Measurements from ENCODE around the gene PINLYP.
"Not testable (repeated sequence)": the region's sequence is repeated elsewhere in the genome, so short reads cannot be mapped to it uniquely, and the experiment has no call there.

PINLYP gene

DNA sequence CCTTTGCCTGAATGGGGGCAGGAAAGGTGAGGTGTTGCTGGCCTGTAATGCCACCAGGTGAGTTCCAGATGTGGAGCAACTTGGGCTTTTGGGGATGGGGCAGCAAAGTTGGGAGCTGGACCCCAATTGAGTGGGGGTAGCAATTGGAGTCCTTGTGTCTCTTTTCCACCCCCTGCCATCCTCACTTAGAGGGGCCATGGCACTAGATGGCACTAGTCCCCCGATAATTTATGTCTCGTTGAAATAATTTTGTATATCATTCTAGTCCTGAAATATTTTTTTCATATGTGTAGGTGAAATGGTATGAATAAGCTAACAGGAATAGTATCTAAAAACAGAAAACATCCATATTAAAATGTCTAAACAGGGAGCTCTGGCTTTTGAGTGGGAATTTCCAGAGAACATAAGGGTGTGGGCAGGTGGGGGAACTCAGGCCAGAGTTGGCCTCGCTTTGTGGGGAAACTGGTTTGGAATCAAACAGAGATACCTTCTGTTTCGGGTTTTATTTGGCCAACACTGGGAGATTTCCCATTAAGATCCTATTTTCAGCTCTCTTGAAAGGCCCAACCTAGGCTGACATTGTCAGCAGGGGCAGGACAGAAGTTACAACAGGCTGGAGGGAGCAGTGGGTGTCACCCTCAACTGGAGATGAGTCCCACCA is 24.2 kb downstream of the PINLYP start:
- no peaks in the 10 kb centered on the region for H3K9me3 Mint-ChIP-seq
- H3K4me3 Mint-ChIP-seq = no peak overlapping the region
- peaks cover 20% of the 10 kb centered on the region for H3K36me3 Mint-ChIP-seq (ENCODE audit: low read depth)
- peaks cover 28% of the 10 kb centered on the region for H3K4me1 Mint-ChIP-seq (ENCODE audit: low read depth)
- peak overlapping the region; percentile 26 for H3K27ac Mint-ChIP-seq
- H3K27me3 Mint-ChIP-seq = no peaks in the 10 kb centered on the region

DNA sequence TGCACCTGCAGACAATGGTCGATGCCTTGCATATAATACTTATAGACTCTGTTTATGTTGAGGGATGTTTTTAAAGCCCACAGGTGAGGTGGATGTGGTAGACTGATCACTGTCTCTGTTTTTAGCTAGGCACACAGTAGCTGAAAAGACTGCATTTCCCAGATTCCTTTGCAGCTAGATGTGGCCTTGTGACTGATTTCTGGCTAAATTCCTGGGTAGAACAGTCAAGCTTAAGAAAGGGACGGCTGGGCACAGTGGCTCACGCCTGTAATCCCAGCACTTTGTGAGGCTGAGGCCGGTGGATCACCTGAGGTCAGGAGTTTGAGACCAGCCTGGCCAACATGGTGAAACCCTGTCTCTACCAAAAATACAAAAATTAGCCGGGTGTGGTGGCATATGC is 24.7 kb downstream of the PINLYP start:
- not testable (repeated sequence) for H3K27me3 Mint-ChIP-seq, H3K4me3 Mint-ChIP-seq, H3K9me3 Mint-ChIP-seq
- Mint-ChIP-seq H3K36me3 (ENCODE audit: low read depth) (peaks cover 20% of the 10 kb centered on the region), H3K27ac (peak overlapping the region; percentile 26), H3K4me1 (ENCODE audit: low read depth) (peaks cover 28% of the 10 kb centered on the region)

DNA sequence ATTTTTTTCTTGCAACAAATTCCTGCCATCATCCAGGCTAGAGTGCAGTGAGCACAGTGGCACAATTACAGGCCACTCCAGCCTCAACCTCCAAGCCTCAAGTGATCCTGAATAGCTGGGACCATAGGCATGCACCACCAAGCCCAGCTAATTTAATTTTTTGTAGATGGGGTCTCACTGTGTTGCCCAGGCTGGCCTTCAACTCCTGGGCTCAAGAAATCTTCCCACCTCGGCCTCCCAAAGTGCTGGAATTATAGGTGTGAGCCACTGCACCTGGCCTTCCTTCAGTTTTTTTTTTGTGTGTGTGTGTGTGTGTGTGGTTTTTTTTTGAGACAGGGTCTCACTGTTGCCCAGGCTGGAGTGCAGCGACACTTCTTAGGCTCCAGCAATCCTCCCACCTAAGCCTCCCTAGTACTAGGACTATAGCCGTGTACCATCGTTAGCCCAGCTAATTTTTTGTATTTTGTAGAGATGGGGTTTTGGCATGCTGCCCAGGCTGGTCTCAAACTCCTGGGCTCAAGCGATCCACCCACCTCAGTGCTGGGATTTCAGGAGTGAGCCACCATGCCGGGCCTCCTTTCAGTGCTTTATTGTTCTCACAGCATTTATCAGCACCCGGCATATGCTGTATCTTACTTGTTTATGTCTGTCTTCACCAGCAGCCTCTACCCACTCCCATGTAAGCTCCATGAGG is 30.4 kb downstream of the PINLYP start:
- no peak overlapping the region for H3K4me3 Mint-ChIP-seq
- no peaks in the 10 kb centered on the region for H3K9me3 Mint-ChIP-seq
- peaks cover 19% of the 10 kb centered on the region for H3K4me1 Mint-ChIP-seq (ENCODE audit: low read depth)
- peaks cover 11% of the 10 kb centered on the region for H3K36me3 Mint-ChIP-seq (ENCODE audit: low read depth)
- H3K27me3 Mint-ChIP-seq = no peaks in the 10 kb centered on the region
- no peak overlapping the region for H3K27ac Mint-ChIP-seq

DNA sequence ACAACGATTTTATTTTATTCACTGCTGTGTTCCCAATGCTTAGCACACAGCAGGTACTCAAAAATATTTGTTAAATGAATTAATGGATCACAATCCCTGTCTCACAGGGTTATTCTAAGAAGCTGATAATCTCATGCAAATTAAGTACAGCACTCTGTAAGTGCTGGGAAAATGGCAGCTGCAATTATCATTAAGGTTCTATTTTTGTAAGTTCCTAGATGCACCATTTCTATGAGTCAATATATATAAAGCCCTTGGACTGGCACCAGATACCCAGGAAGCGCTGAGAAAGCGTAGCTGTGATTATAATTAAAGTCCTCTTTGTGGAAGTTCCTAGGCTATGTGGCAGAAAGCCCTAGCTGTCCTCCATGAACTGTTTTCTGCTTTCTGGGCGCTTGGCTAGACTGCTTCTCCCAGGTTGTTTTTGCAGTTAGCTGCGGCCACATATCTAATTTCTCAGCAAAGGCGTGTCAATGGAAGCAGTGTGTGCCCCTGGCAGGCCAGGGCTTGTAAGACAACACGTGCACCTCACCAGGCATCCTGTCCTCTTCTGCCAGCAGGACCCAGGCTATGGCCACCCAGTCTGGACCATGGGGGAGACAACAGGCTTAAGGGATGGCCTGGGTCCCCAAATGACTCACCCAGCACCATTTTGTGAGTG is 31.1 kb downstream of the PINLYP start:
- Mint-ChIP-seq H3K36me3 (ENCODE audit: low read depth) (peaks cover 8% of the 10 kb centered on the region), H3K9me3 (no peaks in the 10 kb centered on the region), H3K4me1 (ENCODE audit: low read depth) (peaks cover 19% of the 10 kb centered on the region), H3K27ac (no peak overlapping the region), H3K4me3 (no peak overlapping the region), H3K27me3 (no peaks in the 10 kb centered on the region)

DNA sequence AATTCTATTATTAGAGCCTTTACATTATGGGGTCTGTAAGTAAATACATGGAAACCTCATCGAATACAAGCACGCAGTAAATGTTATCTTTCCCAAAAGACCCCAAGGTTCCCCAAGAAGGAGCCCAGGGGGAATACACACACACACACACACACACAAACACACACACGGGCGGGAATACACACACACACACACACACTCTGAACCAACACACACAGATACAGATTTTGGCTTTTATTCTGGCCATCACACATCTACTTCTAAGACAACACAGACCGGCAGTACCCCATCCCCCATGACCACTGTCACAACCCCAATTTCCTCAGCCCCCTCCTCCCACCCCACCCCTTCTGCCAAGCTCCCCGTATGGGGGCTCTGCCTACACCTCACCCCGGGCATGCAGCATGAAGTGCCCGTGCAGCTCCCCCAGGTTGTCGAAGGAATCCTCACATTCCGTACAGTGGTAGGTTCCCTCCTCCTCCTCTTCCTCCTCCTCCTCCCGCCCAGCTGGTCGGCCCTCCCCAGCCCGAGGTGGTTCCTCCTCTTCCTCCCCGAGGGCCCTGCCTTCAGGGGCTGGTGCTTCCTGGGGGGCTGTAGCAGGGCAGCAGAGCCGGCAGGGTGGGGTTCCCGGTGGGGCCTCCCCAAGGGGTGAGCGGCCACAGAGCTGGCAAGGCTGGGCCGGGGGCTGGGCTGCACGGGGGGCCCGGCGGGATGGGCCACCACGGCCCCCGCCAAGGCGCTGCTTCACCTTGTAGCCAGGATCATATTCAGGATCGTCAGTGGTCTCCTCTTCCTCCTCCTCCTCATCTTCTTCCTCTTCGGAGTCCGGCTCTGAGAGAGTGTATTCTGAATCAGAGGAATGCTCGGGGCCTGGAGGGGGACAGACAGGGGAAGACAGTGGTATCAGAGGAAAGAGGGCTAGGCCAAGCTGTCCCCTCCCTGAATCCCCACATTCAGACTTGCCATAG is 31.9 kb downstream of the PINLYP start:
- no peaks in the 10 kb centered on the region for H3K9me3 Mint-ChIP-seq
- peaks cover 16% of the 10 kb centered on the region for H3K36me3 Mint-ChIP-seq (ENCODE audit: low read depth)
- no peak overlapping the region for H3K4me3 Mint-ChIP-seq
- H3K27ac Mint-ChIP-seq = peak overlapping the region; percentile 71
- H3K4me1 Mint-ChIP-seq (ENCODE audit: low read depth) = peaks cover 19% of the 10 kb centered on the region
- H3K27me3 Mint-ChIP-seq = no peaks in the 10 kb centered on the region

DNA sequence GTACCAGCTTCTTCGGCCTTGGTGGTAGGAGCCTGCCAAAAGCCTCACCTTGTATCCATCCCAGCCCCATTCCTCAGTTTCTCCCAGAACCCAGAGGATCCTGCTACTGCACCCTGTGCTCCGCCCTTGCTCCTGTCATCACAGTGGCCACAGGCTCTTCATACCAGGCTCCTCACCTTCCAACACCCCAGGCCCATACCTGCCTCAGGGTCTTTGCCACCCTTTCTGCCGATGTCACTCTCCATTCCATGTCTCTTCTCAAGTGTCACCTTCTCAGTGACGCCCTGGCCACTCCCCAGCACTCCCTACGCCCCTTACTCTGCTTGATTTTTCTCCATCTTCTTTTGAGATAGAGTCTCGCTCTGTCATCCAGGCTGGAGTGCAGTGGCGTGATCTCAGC is 34.3 kb downstream of the PINLYP start:
- Mint-ChIP-seq H3K9me3 (no peaks in the 10 kb centered on the region), H3K27ac (peak overlapping the region; percentile 36), H3K4me1 (ENCODE audit: low read depth) (peaks cover 15% of the 10 kb centered on the region)

DNA sequence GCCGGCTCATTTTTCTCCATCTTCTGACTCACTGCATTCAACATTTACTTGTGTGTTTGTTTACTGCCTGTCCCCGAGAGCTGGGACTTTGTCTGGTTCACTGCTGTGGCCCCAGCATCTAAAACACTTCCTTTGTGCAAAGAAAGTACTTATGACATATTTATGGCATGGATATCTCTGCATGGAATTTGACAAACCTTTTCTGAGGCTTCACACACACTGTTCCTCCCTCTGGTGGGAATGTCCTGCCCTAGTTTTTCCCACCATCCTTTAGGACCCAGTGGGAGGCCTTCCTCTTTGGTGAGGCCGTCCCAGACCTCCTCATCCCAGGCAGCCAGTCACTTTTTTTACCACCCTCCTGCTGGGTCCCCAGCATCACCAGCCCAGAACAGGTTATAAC is 34.9 kb downstream of the PINLYP start:
- Mint-ChIP-seq H3K27ac (no peak overlapping the region), H3K27me3 (no peaks in the 10 kb centered on the region), H3K36me3 (ENCODE audit: low read depth) (peaks cover 19% of the 10 kb centered on the region), H3K4me3 (no peak overlapping the region), H3K9me3 (no peaks in the 10 kb centered on the region), H3K4me1 (ENCODE audit: low read depth) (peaks cover 15% of the 10 kb centered on the region)

More for the DNA sequence above, 34.3 kb downstream of the PINLYP start:
- Mint-ChIP-seq H3K4me3 (no peak overlapping the region), H3K27me3 (no peaks in the 10 kb centered on the region), H3K36me3 (ENCODE audit: low read depth) (peaks cover 19% of the 10 kb centered on the region)

DNA sequence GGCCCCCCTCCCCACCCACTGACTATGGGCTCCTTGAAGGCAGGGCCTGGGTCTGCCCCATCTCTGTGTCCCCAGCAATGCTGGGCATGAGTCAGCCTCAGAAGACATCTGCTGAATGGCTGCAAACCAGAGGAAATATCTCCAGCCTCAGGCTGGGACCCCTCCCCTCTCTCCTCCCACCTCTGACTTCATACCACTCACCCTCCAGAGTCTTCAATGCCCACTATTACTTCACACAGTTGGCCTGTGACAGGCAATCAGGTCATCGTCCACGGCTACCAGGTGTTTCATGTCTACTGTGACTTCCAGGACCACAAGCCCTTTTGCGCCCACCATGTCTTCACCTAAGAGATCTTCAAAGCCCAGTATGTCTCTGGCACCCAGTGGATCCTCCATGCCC is 36.2 kb downstream of the PINLYP start, which contains the start of gene SRRM5:
TSS of gene SRRM5 (plus strand) at position 301 of the 400 bp plus-strand sequence. CDS start at position 335, 34 bp downstream.
- Mint-ChIP-seq H3K9me3 (no peaks in the 10 kb centered on the region), H3K36me3 (ENCODE audit: low read depth) (peaks cover 19% of the 10 kb centered on the region), H3K27me3 (no peaks in the 10 kb centered on the region), H3K27ac (no peak within 1 kb of the TSS), H3K4me1 (ENCODE audit: low read depth) (peaks cover 15% of the 10 kb centered on the region), H3K4me3 (no peak within 1 kb of the TSS)

DNA sequence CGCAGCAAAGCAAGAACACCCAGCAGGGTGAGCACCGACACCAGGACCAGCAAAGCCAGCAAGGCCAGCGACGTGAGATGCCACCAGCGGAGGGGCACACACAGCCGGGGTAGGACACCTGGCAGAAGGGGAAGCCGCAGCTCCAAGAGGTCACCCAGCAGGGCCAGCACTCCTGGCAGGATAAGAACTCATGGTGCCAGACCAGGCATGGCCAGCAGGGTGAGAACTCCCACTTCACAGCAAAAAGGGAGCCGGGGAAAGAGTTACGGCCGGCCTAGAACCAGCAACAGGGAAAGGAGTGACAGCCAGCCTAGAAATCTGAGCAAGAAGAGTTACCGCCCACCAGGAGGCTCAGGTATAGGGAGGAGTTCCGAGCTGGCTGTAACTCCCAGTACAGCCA is 36.8 kb downstream of the PINLYP start:
- Mint-ChIP-seq H3K4me1 (ENCODE audit: low read depth) (peaks cover 9% of the 10 kb centered on the region), H3K4me3 (no peak overlapping the region), H3K27ac (no peak overlapping the region), H3K9me3 (no peaks in the 10 kb centered on the region), H3K36me3 (ENCODE audit: low read depth) (peaks cover 19% of the 10 kb centered on the region), H3K27me3 (no peaks in the 10 kb centered on the region)

DNA sequence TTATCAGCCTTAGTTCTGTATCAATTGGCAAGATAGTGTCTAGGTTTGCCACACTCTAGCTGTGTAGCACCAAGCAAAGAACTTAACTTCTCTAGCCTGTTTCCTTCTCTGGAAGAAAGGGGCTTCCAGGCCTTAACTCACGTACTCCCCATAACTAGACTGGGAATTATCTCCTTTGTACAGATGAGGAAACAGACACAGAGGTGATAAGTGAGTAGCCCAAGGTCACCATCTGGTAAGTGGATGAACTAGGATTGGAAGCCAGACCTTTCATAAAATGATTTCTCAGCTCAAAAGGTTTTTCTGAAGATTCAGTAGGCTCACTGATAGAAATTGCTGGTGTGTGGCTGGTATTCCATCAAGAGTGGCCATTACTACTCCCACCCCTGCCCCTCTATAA is 40.7 kb downstream of the PINLYP start:
- H3K27me3 Mint-ChIP-seq = no peaks in the 10 kb centered on the region
- H3K36me3 Mint-ChIP-seq (ENCODE audit: low read depth) = peaks cover 15% of the 10 kb centered on the region
- H3K27ac Mint-ChIP-seq = no peak overlapping the region
- no peaks in the 10 kb centered on the region for H3K9me3 Mint-ChIP-seq
- H3K4me3 Mint-ChIP-seq = no peak overlapping the region
- H3K4me1 Mint-ChIP-seq (ENCODE audit: low read depth) = peaks cover 14% of the 10 kb centered on the region

DNA sequence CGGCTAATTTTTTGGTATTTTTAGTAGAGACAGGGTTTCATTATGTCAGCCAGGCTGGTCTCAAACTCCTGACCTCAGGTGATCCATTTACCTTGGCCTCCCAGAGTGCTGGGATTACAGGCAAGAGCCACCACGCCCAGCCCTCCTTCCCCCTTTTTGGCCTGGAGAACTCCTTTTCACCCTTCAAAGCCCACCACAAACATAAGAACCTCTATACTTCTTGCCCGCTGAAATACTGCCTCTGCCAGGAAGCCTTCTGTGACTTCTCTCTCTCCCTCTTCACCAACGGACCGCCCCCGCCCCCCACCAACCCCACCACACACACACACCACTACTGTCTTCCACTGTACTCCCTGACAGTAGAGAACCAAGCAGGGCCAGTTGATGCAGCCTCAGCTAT is 41.4 kb downstream of the PINLYP start:
- peaks cover 10% of the 10 kb centered on the region for H3K36me3 Mint-ChIP-seq (ENCODE audit: low read depth)
- no peak overlapping the region for H3K27ac Mint-ChIP-seq
- H3K4me1 Mint-ChIP-seq (ENCODE audit: low read depth) = peaks cover 14% of the 10 kb centered on the region
- no peaks in the 10 kb centered on the region for H3K27me3 Mint-ChIP-seq
- no peak overlapping the region for H3K4me3 Mint-ChIP-seq
- no peaks in the 10 kb centered on the region for H3K9me3 Mint-ChIP-seq

DNA sequence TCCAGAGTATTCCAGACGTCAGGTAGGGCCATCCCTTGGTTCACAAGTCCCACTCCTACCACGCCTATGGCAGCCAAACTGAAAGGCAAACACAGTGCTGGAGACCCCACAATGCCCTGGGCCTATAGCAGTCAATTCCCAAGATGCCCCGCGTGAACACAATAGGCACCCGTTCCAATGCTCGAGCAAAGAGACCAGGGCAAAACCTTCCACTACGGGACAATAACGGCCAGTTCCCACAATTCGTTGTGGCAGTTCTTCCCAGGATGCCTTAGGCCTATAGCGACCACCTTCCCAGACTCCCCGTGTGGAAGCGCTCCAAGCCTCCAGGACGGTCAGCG is 43.3 kb downstream of the PINLYP start:
- Mint-ChIP-seq H3K27ac (peak overlapping the region; percentile 97), H3K4me1 (ENCODE audit: low read depth) (peaks cover 14% of the 10 kb centered on the region), H3K4me3 (peak overlapping the region; percentile 96), H3K36me3 (ENCODE audit: low read depth) (no peaks in the 10 kb centered on the region), H3K9me3 (no peaks in the 10 kb centered on the region), H3K27me3 (no peaks in the 10 kb centered on the region)

DNA sequence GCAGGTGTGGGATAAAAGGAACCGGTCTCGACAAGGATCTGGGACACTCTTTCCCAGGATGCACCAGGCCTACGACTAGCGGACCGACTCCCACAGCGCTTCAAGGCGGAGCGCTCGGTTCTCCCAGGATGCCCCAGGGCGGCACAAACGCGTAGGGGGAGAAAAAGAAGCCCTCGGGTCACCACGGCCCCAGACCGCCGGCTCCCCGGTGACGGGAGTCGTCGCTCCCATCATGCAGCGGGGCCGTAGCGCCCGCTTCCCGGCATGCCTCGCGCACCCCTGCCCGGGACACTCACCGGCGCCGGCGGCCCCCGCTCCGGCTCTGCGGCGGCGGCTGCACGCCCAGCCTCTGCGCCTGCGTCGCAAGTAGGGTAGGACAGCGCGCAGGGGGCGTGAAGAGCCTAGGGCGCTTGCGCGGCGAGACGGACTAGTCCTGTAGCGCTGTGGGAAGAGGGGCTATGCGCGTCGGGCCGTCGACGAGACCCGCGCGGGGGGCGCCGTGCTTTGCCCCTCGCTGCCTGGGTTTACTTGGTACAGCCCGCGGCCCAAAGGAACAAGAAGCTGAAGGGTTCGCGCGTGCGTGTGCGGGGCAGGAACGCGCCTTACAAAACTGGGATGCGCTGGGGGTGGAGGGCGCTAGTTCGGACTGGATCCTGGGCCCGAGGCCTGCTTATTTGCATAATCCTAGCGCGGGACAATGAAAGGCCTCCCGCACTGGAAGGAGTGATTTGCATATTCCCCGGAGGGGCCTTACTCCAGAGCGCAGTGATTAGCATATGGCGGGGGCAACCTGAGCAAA is 43.9 kb downstream of the PINLYP start, which contains the start of gene ZNF428:
TSS of gene ZNF428 (minus strand) at position 368 of the 799 bp plus-strand sequence. CDS start 5,325 bp downstream, outside the sequence.
- Mint-ChIP-seq H3K27ac (peak within 1 kb of the TSS; percentile 97), H3K36me3 (ENCODE audit: low read depth) (no peaks in the 10 kb centered on the region), H3K9me3 (no peaks in the 10 kb centered on the region), H3K27me3 (no peaks in the 10 kb centered on the region), H3K4me1 (ENCODE audit: low read depth) (peaks cover 15% of the 10 kb centered on the region), H3K4me3 (peak within 1 kb of the TSS; percentile 96)

All from stimulated activated naive CD8-positive, alpha-beta T cell treated with anti-CD3 and anti-CD28 coated beads, Interleukin-15, Interleukin-2, amounts not matched to agents 100 ng/mL and 50 ng/mL, for 24 hours (primary cell).